ENCODE measurements around the gene MAML2.

Gene MAML2

GRCh38 chr11:96178049-96178886 lies 164.7 kb downstream of the MAML2 start:
- no peak for DNase-seq

DNA sequence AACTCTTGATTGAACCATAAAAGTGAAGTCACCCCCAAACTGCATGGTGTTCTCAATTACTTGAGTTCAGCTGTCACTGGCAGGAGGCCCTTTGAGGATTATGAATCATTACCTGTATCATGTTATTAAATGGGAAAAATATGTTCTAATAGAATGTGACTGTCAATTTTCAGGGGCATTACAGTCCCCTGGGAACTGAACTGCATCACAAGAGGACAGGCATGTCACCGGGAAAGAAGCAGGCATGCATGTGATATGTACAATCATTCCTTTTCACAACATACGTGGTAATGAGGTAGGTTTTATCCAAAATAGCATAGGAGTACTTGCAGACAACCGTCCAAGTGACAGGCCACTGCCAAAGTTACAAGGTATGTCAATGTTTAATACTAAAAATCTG lies 165.8 kb downstream of the MAML2 start:
- no peak for DNase-seq

- DNase-seq: no peak
Observed at GRCh38 chr11:96173906-96174305, 169.1 kb downstream of the MAML2 start.

GRCh38 chr11:96173422-96173821 lies 169.6 kb downstream of the MAML2 start:
- DNase-seq: no peak

- DNase-seq: no peak
Observed at GRCh38 chr11:96172604-96173003, 170.4 kb downstream of the MAML2 start.

- DNase-seq: no peak
Observed at GRCh38 chr11:96169250-96169649, 173.7 kb downstream of the MAML2 start.

DNA sequence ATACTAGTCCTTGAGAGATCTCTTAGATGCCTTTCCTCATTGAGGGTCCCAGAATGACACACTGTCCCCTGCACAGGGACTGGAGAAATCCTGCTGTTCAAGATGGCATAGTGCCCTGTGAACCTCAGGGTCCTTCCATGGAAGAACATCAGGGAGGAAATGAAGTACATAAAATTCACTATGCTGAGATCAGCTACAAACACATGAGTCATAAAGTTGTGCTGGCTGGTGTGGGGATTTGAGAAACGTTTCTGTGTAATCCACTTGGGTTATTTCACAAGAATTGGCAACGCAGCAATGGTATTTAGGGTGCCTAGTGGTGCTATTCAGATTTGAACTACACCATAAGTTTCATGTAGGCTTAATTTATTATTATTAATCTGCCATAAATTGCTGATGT lies 174.4 kb downstream of the MAML2 start:
- DNase-seq: peak; percentile 24

DNA sequence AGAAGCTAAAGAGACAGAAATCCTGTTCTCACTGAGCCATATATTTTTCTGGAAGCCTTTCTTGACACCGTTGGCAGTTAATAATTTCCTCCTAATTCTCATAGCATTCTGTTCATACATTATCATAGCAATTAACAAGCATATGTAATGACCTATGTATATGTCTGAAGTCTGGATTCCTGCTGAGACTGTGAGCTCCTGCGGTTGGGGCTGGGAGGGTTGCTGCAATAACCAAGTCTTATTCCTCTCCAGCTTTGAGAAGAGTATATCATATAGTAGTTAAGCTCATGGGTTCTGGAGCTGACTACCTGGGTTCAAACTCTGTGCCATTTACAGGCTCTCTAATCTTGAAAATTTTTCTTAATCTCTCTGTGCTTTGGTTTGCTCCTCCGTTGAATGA lies 175.2 kb downstream of the MAML2 start:
- DNase-seq: no peak

- no peak for DNase-seq
Observed at GRCh38 chr11:96167203-96167758, 175.7 kb downstream of the MAML2 start.

GRCh38 chr11:96162816-96163499 lies 180.0 kb downstream of the MAML2 start:
- DNase-seq: no peak

DNA sequence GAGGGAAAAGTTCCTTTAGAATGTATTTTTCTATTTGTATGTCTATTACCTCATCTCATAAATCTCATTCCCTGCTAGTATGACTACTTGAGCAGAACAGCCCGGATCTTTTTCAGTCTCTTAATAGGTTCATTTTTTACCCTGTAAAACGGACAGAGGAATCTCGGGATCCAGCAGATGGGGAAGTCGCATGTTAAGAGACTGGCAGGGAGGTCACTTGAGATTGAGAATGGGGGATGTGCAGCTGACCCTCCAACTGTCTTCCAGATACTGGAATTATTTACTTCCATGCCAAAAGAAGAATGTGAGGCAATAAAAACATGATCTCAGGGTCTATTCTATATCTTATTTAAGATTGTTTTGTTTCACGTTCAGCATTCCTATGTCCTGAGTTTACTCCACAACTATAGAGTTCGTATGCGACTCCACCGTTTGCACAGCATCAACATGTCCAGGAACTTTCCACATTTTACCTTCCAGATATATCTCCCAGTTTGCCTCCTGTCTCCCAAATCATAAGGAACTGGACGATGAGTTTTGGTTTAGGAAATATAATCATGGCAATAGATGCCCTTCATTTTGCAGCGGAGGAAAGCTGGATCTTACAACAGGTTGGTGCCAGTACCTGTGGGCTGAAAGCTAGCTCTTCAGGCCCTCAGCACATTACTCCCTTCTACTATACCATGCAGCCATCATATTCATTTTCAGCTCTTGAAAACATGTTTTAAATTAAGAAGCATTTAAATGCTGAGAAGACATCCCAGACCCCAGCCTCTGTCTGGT lies 181.5 kb downstream of the MAML2 start:
- DNase-seq: no peak

DNA sequence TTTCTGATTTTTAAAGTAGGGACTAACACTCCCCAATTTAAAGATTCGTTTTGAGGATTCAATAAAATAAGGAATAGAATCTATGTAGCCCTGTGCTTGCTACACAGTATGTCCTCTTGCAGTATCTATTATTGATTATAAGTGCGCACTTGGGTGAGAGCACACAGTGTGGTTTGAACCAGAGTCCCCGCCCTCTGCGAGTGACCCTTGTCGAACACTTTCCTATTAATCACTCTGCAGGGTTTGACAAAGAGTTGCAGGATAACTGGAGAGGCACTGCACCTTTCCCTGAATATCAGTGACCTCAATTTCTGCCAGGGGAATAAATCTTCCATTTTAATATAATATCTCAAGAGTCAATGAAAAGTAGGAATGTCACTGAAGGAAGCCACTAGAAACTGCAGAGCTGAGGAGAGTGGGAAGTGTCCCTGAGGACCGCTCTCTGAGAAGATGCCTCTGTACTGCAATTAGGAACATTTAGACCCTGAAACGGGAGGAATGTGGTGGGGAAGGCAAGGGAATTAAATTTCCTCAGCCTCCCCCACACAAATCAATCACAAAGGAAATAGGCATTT lies 182.2 kb downstream of the MAML2 start:
- no peak for DNase-seq

DNA sequence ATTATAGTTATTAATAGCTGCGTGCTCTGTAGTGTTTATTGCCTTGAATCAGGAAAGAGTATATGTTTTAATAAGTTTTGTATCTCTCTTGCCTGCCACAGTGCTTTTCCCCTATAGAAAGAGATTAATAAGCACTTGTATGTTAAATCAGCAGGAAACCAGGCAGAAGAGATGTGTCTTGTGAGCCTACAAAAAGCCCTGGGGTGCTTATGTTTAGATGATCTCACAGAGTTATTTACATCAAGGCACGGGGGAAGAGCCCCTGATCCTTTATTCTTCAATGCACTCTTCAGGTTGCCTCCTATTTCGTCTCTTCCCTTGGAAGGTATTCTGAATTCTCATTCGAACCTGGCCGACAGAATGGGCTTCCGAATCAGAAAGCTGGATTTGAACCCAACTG lies 183.0 kb downstream of the MAML2 start:
- no peak for DNase-seq

- no peak for DNase-seq
Observed at GRCh38 chr11:96158126-96158525, 184.9 kb downstream of the MAML2 start.

GRCh38 chr11:96157517-96157873 lies 185.5 kb downstream of the MAML2 start:
- no peak for DNase-seq

- no peak for DNase-seq
Observed at GRCh38 chr11:96156379-96156722, 186.6 kb downstream of the MAML2 start.

DNA sequence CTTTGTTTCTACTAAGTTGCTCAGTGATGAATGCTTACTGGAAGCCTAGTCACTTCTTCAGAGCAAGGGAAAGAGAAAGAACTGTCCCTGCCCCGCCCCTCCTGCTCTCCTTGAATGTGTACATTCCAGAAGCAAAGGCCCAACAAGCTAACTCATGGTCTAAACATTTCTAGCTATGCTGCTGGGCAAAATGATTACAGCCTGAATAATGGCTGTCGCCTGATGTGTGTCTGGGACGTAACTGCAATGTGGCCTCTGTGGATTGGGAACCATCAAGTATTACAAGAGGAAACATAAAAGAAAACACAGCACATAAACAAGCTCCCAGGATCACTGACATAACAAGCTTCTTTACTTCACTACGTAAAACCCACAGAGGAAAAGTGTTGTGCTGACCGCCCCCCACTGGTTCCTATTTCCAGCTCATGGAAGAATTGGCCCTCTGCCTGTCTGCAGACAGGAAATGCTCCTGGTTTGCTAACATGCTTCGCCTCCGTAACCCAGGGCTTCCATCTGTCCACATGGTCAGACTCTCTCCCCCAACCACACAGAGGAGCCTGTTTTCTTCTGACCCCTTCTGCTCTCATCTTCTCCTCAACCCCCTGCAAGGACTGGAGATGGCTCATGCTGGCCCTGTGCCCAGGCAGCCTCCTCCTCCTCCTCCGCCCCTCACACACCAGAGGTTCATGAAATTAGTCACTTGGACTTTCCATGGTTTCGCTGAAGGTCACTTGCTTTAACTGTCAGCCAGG lies 187.2 kb downstream of the MAML2 start:
- peak; percentile 78 for DNase-seq

GRCh38 chr11:96154802-96155520 lies 188.0 kb downstream of the MAML2 start:
- DNase-seq: no peak

DNA sequence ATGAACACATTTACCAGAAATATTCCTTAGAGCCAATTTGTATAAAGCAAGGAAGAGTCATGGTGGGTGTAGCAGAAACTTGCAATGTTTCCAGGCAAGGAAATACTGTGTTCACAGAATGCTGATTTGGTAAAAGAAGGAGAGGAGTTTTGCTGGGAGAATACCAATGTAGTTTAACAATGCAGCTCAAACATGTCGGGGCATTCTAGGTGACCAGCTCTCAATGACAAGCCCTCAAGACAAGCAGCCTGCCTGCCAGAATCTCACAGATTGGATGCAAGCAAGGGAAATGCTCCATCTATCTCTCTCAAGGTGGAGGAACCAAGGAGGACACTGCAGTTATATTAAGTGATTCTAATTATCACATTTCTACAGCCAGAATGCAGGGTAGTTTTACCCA lies 190.4 kb downstream of the MAML2 start:
- DNase-seq: no peak

DNA sequence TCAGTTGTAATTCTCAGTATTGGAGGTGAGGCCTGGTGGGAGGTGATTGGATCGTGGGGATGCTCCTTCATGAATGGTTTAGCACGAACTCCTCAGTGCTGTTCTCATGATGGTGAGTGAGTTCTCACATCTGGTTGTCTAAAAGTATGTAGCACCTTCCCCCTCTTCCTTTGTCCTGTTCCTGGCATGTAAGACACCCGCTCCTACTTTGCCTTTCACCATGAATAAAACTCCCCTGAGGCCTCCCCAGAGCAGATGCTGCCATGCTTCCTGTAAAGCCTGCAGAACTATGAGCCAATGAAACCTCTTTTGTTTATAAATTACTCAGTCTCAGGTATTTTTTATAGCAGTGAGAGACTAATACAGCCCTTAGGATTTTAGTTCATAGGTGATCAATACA lies 191.5 kb downstream of the MAML2 start:
- no peak for DNase-seq

DNA sequence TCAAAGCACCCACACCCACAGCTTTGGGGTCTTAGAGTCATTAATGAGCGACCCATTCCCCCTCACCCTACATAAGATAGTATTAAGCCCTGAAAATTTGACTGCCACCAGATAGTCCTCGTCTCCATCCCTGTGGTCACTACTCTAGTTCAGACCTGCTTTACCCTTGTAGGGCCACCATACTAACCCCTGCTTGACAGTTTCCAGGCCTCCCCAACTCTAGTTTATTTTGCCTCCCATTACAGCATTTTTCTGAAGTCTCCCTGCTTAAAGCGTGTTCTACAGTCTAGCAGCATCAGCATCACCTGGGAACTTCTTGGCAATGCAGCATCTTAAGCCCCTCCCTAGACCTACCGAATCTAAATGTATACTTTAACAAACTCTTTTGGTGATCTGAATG lies 192.4 kb downstream of the MAML2 start:
- no peak for DNase-seq
